ENCODE results near the gene NDUFB10. TPM values are rescaled to one million over a fixed set of nuclear protein-coding genes. Genes with fewer than 3 reads are reported as not detected.

Gene NDUFB10
- total RNA-seq, 1 donor from 2014 or later, result 153 TPM

DNA sequence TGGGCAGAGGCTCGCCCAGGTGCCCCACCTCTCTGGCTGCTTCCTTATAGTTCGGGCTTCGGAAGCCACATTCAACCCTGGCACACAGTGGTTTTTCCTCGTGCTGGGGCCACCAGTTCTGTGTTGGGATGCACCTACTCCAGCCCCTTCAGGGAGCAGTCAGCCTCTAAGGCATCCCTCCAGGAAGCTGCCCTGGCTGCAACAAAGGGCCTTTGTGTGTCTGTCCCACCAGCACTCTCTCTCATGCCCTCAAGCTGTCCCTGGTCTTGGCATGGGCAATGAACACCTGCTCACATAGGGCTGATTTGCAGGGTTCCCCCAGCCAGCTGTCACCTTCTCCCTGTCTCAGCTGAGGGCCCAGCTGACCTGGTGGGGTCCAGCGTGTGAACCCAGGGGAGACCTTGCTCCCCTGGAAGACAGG is 22.7 kb downstream of the NDUFB10 start:
- Histone ChIP-seq H3K27ac (ENCODE audit: low read depth, low read length) (no peak overlapping the region), H3K4me1 (ENCODE audit: insufficient read depth, low read length) (peaks cover 15% of the 10 kb centered on the region), H4K20me1 (ENCODE audit: insufficient read depth, low read length) (peaks cover 48% of the 10 kb centered on the region), H2AFZ (ENCODE audit: low read depth, low read length) (no peak overlapping the region), H3K9me3 (ENCODE audit: insufficient read depth, low read depth, low read length) (no peaks in the 10 kb centered on the region), H3K27me3 (ENCODE audit: insufficient read depth, low read length) (peaks cover 32% of the 10 kb centered on the region), H3K4me3 (ENCODE audit: insufficient read depth, low read depth, low read length) (no peak overlapping the region), H3K79me2 (ENCODE audit: insufficient read depth, low read length) (peaks cover 16% of the 10 kb centered on the region), H3K4me2 (ENCODE audit: low read length) (no peak overlapping the region), H3K9ac (ENCODE audit: low read length) (no peak overlapping the region), H3K36me3 (ENCODE audit: insufficient read depth, low read length) (peaks cover 5% of the 10 kb centered on the region)
- Mint-ChIP-seq H3K27ac (ENCODE audit: unreplicated experiment) (no peak overlapping the region), H3K4me1 (ENCODE audit: low read depth, unreplicated experiment) (peaks cover 2% of the 10 kb centered on the region), H3K4me3 (ENCODE audit: unreplicated experiment) (no peak overlapping the region), H3K27me3 (ENCODE audit: low read depth, unreplicated experiment) (peaks cover 19% of the 10 kb centered on the region), H3K9me3 (ENCODE audit: unreplicated experiment) (no peaks in the 10 kb centered on the region), H3K36me3 (ENCODE audit: low read depth, unreplicated experiment) (peaks cover 3% of the 10 kb centered on the region)
- DNase-seq (ENCODE audit: low read depth), result no peak
- FAIRE-seq, result no peak
- TF ChIP-seq, protein P1, sequence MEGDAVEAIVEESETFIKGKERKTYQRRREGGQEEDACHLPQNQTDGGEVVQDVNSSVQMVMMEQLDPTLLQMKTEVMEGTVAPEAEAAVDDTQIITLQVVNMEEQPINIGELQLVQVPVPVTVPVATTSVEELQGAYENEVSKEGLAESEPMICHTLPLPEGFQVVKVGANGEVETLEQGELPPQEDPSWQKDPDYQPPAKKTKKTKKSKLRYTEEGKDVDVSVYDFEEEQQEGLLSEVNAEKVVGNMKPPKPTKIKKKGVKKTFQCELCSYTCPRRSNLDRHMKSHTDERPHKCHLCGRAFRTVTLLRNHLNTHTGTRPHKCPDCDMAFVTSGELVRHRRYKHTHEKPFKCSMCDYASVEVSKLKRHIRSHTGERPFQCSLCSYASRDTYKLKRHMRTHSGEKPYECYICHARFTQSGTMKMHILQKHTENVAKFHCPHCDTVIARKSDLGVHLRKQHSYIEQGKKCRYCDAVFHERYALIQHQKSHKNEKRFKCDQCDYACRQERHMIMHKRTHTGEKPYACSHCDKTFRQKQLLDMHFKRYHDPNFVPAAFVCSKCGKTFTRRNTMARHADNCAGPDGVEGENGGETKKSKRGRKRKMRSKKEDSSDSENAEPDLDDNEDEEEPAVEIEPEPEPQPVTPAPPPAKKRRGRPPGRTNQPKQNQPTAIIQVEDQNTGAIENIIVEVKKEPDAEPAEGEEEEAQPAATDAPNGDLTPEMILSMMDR (IDR thresholded peaks at IDR 0.05; ENCODE audit: insufficient read depth, low read depth, low read length), result no peak
- TF ChIP-seq EZH2 (IDR thresholded peaks at IDR 0.05; ENCODE audit: insufficient read depth, low read length), result no peak

DNA sequence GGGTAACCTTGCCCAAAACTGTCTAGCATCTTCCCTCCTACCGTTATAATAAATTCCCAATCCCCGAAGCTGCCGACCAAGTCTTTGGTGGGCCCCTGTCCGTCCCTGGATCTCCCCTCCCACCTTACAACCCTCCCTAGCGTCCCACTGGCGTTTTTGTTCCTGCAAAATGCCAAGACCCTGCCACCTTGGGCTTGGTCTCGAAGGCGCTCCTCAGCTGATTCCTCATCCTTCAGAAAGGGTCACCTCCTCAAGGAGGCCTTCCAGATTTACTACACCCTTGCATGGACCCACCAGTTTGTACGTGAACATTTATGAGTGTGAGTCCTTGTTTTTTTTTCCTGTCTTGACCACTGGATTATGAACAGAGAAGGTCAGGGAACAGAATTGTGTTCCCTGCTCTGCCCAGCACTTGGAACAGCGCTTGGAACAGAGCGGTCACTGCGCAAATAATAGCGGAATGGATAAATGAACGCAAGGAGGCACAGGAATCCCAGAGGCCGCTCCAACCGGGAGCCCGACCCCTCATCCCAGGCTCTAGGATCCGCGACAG is 23.7 kb downstream of the NDUFB10 start:
- peaks cover 48% of the 10 kb centered on the region for H4K20me1 ChIP-seq (ENCODE audit: insufficient read depth, low read length)
- peaks cover 5% of the 10 kb centered on the region for H3K36me3 ChIP-seq (ENCODE audit: insufficient read depth, low read length)
- no peak overlapping the region for H3K27ac ChIP-seq (ENCODE audit: low read depth, low read length)
- FAIRE-seq (no peak), DNase-seq (ENCODE audit: low read depth) (no peak)
- peaks cover 16% of the 10 kb centered on the region for H3K79me2 ChIP-seq (ENCODE audit: insufficient read depth, low read length)
- H3K4me3 ChIP-seq (ENCODE audit: insufficient read depth, low read depth, low read length), result peak overlapping the region; percentile 68
- no peak for TF ChIP-seq EZH2 (IDR thresholded peaks at IDR 0.05; ENCODE audit: insufficient read depth, low read length)
- TF ChIP-seq, protein P1 (IDR thresholded peaks at IDR 0.05; ENCODE audit: insufficient read depth, low read depth, low read length), result no peak
- no peaks in the 10 kb centered on the region for H3K9me3 ChIP-seq (ENCODE audit: insufficient read depth, low read depth, low read length)
- peak overlapping the region; percentile 91 for H3K4me2 ChIP-seq (ENCODE audit: low read length)
- peak overlapping the region; percentile 84 for H3K4me3 Mint-ChIP-seq (ENCODE audit: unreplicated experiment)
- H3K4me1 Mint-ChIP-seq (ENCODE audit: low read depth, unreplicated experiment), result peaks cover 2% of the 10 kb centered on the region
- peaks cover 19% of the 10 kb centered on the region for H3K27me3 Mint-ChIP-seq (ENCODE audit: low read depth, unreplicated experiment)
- peaks cover 32% of the 10 kb centered on the region for H3K27me3 ChIP-seq (ENCODE audit: insufficient read depth, low read length)
- H3K9me3 Mint-ChIP-seq (ENCODE audit: unreplicated experiment), result no peaks in the 10 kb centered on the region
- H3K27ac Mint-ChIP-seq (ENCODE audit: unreplicated experiment), result peak overlapping the region; percentile 92
- peaks cover 15% of the 10 kb centered on the region for H3K4me1 ChIP-seq (ENCODE audit: insufficient read depth, low read length)
- H2AFZ ChIP-seq (ENCODE audit: low read depth, low read length), result no peak overlapping the region
- peak overlapping the region; percentile 53 for H3K9ac ChIP-seq (ENCODE audit: low read length)
- peaks cover 2% of the 10 kb centered on the region for H3K36me3 Mint-ChIP-seq (ENCODE audit: low read depth, unreplicated experiment)
